GM12865 (cell line): ENCODE measurements around the gene EHMT1.

Experiments
- DNase-seq: peaks from one replicate; pipeline ENCODE4 v3.0.0; 2010; ENCODE audit warnings: low read depth
- H3K4me3 ChIP-seq: 2 replicates; pipeline ENCODE4 v1.5.1; 2011; ENCODE audit warnings: mild to moderate bottlenecking, low read depth, low read length, control low read depth
- TF ChIP-seq, protein P1 (sequence below): IDR thresholded peaks from 2 replicates; pipeline ENCODE4 v1.5.1; 2011; ENCODE audit warnings: low read length, control low read depth, low read depth, inconsistent platforms; ENCODE audit not compliant: insufficient read depth; ENCODE audit errors: missing control alignments

Gene EHMT1

DNA sequence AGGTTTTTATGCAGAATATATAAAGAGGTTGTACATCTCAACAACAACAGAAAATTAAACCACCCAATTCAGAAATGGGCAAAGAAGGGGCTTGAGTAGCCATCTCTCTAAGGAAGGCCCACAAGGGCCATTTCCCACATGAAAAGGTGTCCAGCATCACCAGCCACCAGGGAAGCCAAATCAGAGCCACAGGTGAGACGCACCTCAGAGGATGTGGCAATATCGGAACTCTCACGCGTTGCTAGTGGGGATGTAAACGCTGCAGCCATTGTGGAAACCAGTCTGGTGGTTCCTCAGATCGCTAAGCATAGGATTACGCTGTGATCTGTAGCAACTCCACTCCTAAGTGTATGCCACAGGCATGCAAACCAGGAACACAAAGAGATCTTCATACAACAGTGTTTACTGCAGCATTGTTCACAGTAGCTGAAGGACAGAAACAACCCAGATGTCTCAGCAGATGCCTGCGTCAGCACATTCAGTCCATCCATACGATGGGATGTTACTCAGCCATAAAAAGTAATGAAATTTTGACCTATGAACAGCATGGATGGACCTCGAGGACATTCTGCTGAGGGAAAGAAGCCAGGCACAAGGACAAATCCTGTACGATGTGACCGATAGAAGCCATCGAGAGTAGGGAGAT lies 174.5 kb downstream of the EHMT1 start:
- TF ChIP-seq, protein P1, sequence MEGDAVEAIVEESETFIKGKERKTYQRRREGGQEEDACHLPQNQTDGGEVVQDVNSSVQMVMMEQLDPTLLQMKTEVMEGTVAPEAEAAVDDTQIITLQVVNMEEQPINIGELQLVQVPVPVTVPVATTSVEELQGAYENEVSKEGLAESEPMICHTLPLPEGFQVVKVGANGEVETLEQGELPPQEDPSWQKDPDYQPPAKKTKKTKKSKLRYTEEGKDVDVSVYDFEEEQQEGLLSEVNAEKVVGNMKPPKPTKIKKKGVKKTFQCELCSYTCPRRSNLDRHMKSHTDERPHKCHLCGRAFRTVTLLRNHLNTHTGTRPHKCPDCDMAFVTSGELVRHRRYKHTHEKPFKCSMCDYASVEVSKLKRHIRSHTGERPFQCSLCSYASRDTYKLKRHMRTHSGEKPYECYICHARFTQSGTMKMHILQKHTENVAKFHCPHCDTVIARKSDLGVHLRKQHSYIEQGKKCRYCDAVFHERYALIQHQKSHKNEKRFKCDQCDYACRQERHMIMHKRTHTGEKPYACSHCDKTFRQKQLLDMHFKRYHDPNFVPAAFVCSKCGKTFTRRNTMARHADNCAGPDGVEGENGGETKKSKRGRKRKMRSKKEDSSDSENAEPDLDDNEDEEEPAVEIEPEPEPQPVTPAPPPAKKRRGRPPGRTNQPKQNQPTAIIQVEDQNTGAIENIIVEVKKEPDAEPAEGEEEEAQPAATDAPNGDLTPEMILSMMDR = no peak
- no peak for DNase-seq
- H3K4me3 ChIP-seq = no peak overlapping the region

DNA sequence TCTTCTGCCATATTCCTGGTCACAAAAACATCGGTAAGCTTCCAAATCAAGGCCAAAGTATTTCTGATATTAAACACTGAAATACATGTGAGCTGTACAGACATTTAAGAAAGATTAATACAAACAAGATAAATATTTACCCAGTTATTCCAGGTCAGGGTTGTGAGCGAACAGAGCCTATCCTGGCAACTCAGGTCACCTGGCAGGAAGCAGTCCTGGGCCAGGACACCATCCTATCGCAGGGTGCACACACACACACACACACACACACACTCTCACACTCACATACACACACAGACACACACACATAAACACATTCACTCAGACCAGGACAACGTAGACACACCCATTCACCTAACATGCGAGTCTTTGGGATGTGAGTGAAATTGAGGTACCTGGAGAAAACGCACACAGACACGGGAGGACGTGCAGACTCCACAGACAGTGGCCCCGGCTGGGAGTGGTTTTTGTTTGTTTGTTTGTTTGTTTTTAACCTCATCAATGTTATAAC lies 176.4 kb downstream of the EHMT1 start:
- no peak for DNase-seq
- H3K4me3 ChIP-seq = no peak overlapping the region
- TF ChIP-seq, protein P1 = no peak

DNA sequence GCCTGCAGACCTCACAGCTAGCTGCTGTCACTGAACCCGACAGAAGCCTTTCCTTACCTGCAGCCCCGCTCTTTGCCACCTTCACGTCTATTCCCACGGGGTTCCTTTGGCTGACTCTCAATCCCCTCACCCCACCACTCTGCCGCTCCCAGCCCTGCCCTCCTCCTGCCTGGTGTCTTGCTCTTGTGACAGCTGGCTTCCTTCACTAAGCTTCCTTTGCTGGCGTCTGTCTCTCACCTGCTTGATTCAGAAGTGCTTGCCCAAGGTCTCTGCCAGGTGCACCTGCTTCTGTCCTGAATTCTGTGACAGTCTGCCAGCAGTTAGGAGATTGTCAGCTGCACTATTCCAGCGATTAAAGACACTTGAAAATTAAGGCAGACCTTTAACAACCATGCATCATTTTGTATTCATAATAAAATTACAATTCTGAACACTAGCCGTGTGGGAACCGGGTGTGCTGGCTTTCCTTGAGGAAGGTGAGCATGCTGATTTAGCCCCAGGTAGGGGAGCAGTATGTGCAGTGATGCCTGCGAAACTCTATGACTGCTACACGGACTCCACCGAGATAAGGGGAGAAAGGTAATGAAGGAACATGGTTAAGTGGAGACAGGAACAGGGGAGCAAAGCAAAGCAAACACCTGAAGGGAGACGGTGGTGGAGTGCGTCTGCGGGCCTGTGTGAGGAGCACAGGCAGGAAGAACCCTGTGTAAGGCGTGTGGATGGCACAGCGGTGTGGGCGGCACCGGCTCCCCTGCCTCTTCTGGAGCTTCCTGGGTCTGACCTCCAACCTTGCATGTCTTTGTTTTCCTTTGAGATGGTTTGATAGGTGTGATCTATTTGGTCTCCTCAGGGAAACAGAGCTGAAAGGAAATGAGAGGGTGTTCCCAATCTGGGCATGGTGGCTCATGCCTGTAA lies 178.7 kb downstream of the EHMT1 start:
- TF ChIP-seq, protein P1 = no peak
- DNase-seq = no peak
- H3K4me3 ChIP-seq = no peak overlapping the region

DNA sequence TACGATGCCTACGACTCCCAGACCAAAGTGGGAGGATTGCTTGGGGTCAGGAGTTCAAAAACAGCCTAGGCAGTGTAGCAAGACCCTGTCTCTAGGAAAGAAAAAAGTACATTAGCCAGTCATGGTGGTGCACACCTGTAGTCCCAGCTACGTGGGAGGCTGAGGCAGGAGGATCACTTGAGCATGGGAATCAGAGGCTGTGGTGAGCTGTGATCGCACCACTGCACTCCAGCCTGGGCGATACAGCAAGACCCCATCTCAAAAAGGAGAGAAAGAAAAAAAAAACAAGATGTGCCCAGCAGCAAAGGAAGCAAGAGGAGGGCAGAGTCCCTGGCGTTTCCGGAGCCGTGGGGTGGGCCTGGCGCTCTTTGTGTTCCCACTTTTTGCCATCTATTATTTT lies 179.3 kb downstream of the EHMT1 start:
- no peak overlapping the region for H3K4me3 ChIP-seq
- no peak for DNase-seq
- TF ChIP-seq, protein P1 = no peak

DNA sequence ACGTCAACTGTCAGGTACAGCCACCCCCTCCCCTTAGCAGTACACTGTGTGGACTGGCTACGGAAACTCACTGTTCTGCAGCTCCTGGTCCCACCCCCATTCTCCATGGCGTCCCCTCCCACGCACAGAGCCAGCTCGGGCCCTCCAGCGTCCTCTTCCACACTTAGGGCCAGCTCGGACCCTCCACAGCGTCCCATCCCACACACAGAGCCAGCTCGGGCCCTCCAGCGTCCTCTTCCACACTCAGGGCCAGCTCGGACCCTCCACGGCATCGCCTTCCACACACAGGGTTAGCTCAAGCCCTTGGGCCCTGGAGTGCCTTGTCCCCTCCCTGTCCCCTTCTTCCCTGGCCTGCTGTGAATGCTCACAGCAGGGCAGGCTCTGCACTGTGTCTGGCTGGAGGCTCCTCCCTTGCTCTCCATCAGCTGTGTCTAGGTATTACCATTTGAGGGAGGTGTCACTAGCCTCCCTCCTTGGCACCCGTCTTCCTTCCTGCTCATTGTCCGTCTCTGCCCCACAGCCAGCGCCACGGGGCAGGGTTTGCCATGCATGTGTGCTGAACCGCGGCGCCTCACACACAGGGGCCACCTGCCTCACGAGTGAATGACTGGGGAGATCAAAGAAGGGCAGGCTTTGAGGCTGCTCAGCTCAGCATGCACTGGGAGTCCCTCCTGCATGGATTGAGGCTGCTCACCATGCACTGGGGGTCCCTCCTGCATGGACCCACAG lies 180.3 kb downstream of the EHMT1 start:
- H3K4me3 ChIP-seq = no peak overlapping the region
- DNase-seq = no peak
- TF ChIP-seq, protein P1 = no peak

DNA sequence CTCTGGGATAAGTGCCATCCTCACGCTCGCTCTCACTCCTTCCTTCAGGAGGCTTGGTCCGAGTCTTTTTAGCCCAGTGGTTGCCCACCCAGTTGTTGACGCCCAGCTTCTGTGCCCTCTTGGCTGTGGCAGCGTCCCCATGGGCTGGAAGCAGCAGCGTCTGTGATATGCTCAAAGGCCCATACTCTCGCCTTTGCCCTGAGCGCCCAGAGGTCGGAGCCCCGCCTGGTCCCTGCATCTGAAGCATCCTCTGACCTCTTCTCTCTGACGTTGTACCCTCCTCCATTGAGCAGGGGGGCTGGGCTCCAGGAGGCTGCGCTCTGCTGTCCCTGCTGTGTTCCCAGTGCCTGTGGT lies 180.8 kb downstream of the EHMT1 start:
- TF ChIP-seq, protein P1 = no peak
- H3K4me3 ChIP-seq = no peak overlapping the region
- DNase-seq = no peak
